Osteoblast (primary cell): ENCODE measurements around the gene AKT1S1. TPM values are rescaled to one million over a fixed set of nuclear protein-coding genes. Genes with fewer than 3 reads are reported as not detected.

ENCODE experiments used
- DNase-seq: peaks from one replicate; pipeline ENCODE4 v3.0.0; 2011; ENCODE audit warnings: low spot score, mixed read lengths; ENCODE audit not compliant: insufficient read length; ENCODE audit errors: missing footprints
- H2AFZ ChIP-seq: 2 replicates; pipeline ENCODE4 v1.6.0; 2011; ENCODE audit warnings: mild to moderate bottlenecking, low read length
- H3K27ac ChIP-seq: 2 replicates; pipeline ENCODE4 v1.5.1; 2011; ENCODE audit warnings: mild to moderate bottlenecking, low read depth, low read length, moderate library complexity
- H3K27me3 ChIP-seq: 2 replicates; pipeline ENCODE4 v1.6.0; 2012; ENCODE audit warnings: mild to moderate bottlenecking, control low read depth, inconsistent platforms, low read length, moderate library complexity; ENCODE audit not compliant: insufficient read depth
- H3K36me3 ChIP-seq: 2 replicates; pipeline ENCODE4 v1.5.1; 2011; ENCODE audit warnings: mild to moderate bottlenecking, low read length, control low read depth, moderate library complexity; ENCODE audit not compliant: insufficient read depth
- H3K4me1 ChIP-seq: 2 replicates; pipeline ENCODE4 v1.5.1; 2011; ENCODE audit warnings: mild to moderate bottlenecking, low read length, control low read depth, moderate library complexity; ENCODE audit not compliant: insufficient read depth
- H3K4me2 ChIP-seq: 2 replicates; pipeline ENCODE4 v1.6.0; 2011; ENCODE audit warnings: mild to moderate bottlenecking, low read length; ENCODE audit not compliant: insufficient read depth
- H3K4me3 ChIP-seq: fragments of 200-600 bp; sonication (generic); 3 replicates; pipeline ENCODE4 v1.5.1; 2012; ENCODE audit warnings: mild to moderate bottlenecking, low read length, inconsistent platforms; ENCODE audit not compliant: insufficient read depth
- H3K79me2 ChIP-seq: 2 replicates; pipeline ENCODE4 v1.6.0; 2012; ENCODE audit warnings: mild to moderate bottlenecking, low read length, control low read depth, inconsistent platforms; ENCODE audit not compliant: insufficient read depth
- H3K9me3 ChIP-seq: 2 replicates; pipeline ENCODE4 v1.5.1; 2011; ENCODE audit warnings: low read depth, low read length, control low read depth
- H4K20me1 ChIP-seq: 2 replicates; pipeline ENCODE4 v1.6.0; 2012; ENCODE audit warnings: mild to moderate bottlenecking, low read length, control low read depth; ENCODE audit not compliant: insufficient read depth
- total RNA-seq: library from RNA; depleted of rRNA; stranded (reverse); fragments of >200 nt; gene quantifications from 2 replicates; pipeline ENCODE4 v1.2.3, GENCODE V29; 2012
- TF ChIP-seq, protein P1 (sequence below): IDR thresholded peaks from 2 replicates; pipeline ENCODE4 v1.5.1; 2011; ENCODE audit warnings: mild to moderate bottlenecking, low read depth, low read length, moderate library complexity; ENCODE audit errors: extremely low read depth

AKT1S1 gene
- total RNA-seq, 1 donor = 13.4 TPM

DNA sequence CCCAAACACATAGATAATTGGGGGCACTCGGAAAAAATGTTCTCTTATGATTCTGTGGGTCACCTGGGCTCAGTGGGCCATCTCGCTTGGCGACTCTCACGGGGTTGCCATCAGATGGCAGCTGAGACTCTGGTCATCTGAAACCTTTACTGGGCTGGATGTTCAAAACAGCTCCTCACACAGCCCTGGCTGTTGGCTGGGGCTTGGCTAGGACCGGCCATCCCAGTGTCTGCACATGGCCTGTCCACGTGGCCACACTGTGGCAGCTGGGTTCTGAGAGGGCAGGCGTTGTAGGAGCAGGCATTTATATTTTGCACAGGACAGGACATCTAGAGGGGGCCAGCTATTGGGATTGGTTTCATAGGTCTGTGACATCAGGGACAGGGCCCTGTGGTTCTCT lies 43.6 kb downstream of the AKT1S1 start:
- Histone ChIP-seq H3K27ac (no peak overlapping the region), H3K9me3 (no peaks in the 10 kb centered on the region), H3K4me3 (no peak overlapping the region), H3K27me3 (no peaks in the 10 kb centered on the region), H3K79me2 (no peaks in the 10 kb centered on the region), H2AFZ (no peak overlapping the region), H4K20me1 (peaks cover 4% of the 10 kb centered on the region), H3K36me3 (peaks cover 42% of the 10 kb centered on the region), H3K4me1 (peaks cover 10% of the 10 kb centered on the region), H3K4me2 (no peak overlapping the region)
- DNase-seq = peak; percentile 47
- TF ChIP-seq, protein P1, sequence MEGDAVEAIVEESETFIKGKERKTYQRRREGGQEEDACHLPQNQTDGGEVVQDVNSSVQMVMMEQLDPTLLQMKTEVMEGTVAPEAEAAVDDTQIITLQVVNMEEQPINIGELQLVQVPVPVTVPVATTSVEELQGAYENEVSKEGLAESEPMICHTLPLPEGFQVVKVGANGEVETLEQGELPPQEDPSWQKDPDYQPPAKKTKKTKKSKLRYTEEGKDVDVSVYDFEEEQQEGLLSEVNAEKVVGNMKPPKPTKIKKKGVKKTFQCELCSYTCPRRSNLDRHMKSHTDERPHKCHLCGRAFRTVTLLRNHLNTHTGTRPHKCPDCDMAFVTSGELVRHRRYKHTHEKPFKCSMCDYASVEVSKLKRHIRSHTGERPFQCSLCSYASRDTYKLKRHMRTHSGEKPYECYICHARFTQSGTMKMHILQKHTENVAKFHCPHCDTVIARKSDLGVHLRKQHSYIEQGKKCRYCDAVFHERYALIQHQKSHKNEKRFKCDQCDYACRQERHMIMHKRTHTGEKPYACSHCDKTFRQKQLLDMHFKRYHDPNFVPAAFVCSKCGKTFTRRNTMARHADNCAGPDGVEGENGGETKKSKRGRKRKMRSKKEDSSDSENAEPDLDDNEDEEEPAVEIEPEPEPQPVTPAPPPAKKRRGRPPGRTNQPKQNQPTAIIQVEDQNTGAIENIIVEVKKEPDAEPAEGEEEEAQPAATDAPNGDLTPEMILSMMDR = no peak

DNA sequence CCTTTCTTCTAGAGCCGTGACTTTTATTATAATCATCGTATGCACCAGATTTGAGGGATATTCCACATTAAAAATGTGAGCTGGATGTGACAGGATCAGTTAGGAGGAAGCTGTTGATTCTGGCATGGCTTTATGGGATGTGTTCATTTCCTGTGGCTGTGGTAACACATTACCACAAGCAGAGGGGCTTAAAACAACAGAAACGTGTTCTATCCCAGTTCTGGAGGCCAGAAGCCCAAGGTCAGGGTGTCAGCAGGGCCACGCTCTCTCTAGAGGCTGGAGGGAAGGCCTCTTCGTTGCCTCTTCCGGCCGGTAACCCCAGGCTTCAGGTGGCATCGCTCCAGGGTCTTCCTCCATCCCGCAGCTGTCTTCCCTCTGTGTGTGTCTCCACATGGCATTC lies 44.6 kb downstream of the AKT1S1 start:
- H3K27ac ChIP-seq = peak overlapping the region; percentile 4
- peak; percentile 91 for DNase-seq
- peaks cover 6% of the 10 kb centered on the region for H4K20me1 ChIP-seq
- no peak overlapping the region for H3K4me3 ChIP-seq
- no peak overlapping the region for H3K4me2 ChIP-seq
- H3K9me3 ChIP-seq = no peaks in the 10 kb centered on the region
- TF ChIP-seq, protein P1 = no peak
- peaks cover 1% of the 10 kb centered on the region for H3K79me2 ChIP-seq
- H3K36me3 ChIP-seq = peaks cover 31% of the 10 kb centered on the region
- no peaks in the 10 kb centered on the region for H3K27me3 ChIP-seq
- H3K4me1 ChIP-seq = peaks cover 10% of the 10 kb centered on the region
- no peak overlapping the region for H2AFZ ChIP-seq

DNA sequence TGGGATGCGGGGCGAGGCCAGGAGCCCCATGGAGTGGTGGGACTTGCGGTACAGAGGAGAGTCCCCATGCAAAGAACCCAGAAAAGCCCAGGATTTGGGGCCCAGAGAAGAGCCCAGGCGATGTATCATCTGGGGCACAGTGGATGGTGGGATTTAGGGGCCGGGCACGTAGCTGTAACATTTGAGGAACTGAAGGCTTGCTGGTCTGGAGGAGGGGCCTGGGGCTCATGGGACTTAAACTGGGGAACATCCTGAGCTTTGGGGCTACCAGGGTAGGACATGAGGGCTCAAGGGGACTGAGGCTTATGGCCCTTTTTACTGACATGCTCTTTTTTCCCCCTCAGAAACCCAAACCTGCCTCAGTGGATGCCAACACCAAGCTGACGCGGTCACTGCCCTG lies 45.6 kb downstream of the AKT1S1 start:
- H3K4me2 ChIP-seq = no peak overlapping the region
- no peak overlapping the region for H3K4me3 ChIP-seq
- H3K36me3 ChIP-seq = peaks cover 26% of the 10 kb centered on the region
- H3K79me2 ChIP-seq = peaks cover 11% of the 10 kb centered on the region
- H4K20me1 ChIP-seq = peaks cover 14% of the 10 kb centered on the region
- H3K27ac ChIP-seq = no peak overlapping the region
- no peaks in the 10 kb centered on the region for H3K9me3 ChIP-seq
- TF ChIP-seq, protein P1 = no peak
- no peak overlapping the region for H2AFZ ChIP-seq
- H3K27me3 ChIP-seq = no peaks in the 10 kb centered on the region
- H3K4me1 ChIP-seq = peaks cover 10% of the 10 kb centered on the region
- DNase-seq = peak; percentile 65

DNA sequence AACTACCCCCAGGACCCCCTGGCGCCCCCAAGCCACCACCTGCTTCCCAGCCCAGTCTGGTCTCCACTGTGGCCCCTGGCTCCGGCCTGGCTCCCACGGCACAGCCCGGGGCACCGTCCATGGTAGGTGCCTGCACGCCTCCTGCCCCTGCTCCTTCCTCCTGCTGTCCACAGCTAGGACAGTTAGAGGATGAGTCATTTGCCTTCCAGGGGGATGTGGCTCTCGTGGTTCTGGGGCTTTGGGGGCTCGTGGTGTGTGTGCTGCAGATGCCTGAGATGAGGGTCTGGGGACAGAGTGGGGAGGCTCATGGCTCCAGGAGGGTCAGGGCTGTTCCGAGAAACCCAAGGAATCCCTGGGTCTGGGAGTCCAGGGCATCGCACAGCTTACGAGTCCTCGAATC lies 46.4 kb downstream of the AKT1S1 start:
- H3K27me3 ChIP-seq = no peaks in the 10 kb centered on the region
- no peak overlapping the region for H3K4me2 ChIP-seq
- H3K4me1 ChIP-seq = peaks cover 10% of the 10 kb centered on the region
- no peak overlapping the region for H3K27ac ChIP-seq
- TF ChIP-seq, protein P1 = no peak
- peak; percentile 69 for DNase-seq
- peaks cover 19% of the 10 kb centered on the region for H4K20me1 ChIP-seq
- H3K4me3 ChIP-seq = no peak overlapping the region
- H3K79me2 ChIP-seq = peaks cover 19% of the 10 kb centered on the region
- peaks cover 23% of the 10 kb centered on the region for H3K36me3 ChIP-seq
- H2AFZ ChIP-seq = no peak overlapping the region
- no peaks in the 10 kb centered on the region for H3K9me3 ChIP-seq
